HepG2 (cell line): Measurements from ENCODE around the gene PCIF1. TPM values are rescaled to one million over a fixed set of nuclear protein-coding genes. Genes with fewer than 3 reads are reported as not detected.

Experiments
- ATRX ChIP-seq: sonication (generic); formaldehyde crosslinking; IDR thresholded peaks from 2 replicates; pipeline ENCODE4 v1.4.0; 2020; ENCODE audit warnings: missing genetic modification reagents, borderline replicate concordance
- DMAP1 ChIP-seq: IDR thresholded peaks from 2 replicates; pipeline ENCODE4 v1.6.1; 2016
- KDM2A ChIP-seq: sonication (generic); formaldehyde crosslinking; IDR thresholded peaks from 2 replicates; pipeline ENCODE4 v1.4.0; 2020; ENCODE audit warnings: low read depth, missing genetic modification reagents, borderline replicate concordance
- KDM5B ChIP-seq: sonication (generic); formaldehyde crosslinking; IDR thresholded peaks from 2 replicates; pipeline ENCODE4 v1.4.0; 2020; ENCODE audit warnings: missing genetic modification reagents, mild to moderate bottlenecking, borderline replicate concordance
- PAX8 ChIP-seq: sonication (generic); formaldehyde crosslinking; IDR thresholded peaks from 2 replicates; pipeline ENCODE4 v1.8.0; 2022; ENCODE audit warnings: mild to moderate bottlenecking, missing genetic modification reagents, borderline replicate concordance
- PITX1 ChIP-seq: sonication (generic); formaldehyde crosslinking; IDR thresholded peaks from 2 replicates; pipeline ENCODE4 v1.5.1; 2020; ENCODE audit warnings: mild to moderate bottlenecking, missing genetic modification reagents
- ZFP36 ChIP-seq: fragments of 150-350 bp; IDR thresholded peaks from 2 replicates; pipeline ENCODE4 v1.6.1; 2018; ENCODE audit warnings: borderline replicate concordance, low read length, low read depth; ENCODE audit not compliant: partially characterized antibody
- ZFP90 ChIP-seq: sonication (generic); formaldehyde crosslinking; IDR thresholded peaks from 2 replicates; pipeline ENCODE4 v1.8.0; 2022; ENCODE audit warnings: missing genetic modification reagents, mild to moderate bottlenecking, inconsistent platforms, borderline replicate concordance
- ZNF264 ChIP-seq: sonication (generic); formaldehyde crosslinking; IDR thresholded peaks from 2 replicates; pipeline ENCODE4 v1.4.0; 2020; ENCODE audit warnings: missing genetic modification reagents
- ZNF329 ChIP-seq: sonication (generic); formaldehyde crosslinking; IDR thresholded peaks from 2 replicates; pipeline ENCODE4 v1.9.0; 2021; ENCODE audit warnings: low read depth, mild to moderate bottlenecking, missing genetic modification reagents
- ZNF484 ChIP-seq: sonication (generic); formaldehyde crosslinking; IDR thresholded peaks from 2 replicates; pipeline ENCODE4 v1.5.1; 2020; ENCODE audit warnings: mild to moderate bottlenecking, low read depth, missing genetic modification reagents, borderline replicate concordance
- polyA plus RNA-seq, 8 experiments: library from polyadenylated mRNA; depleted of rRNA in 3 of 8; stranded (reverse) in 7 of 8; unstranded in 1 of 8; fragments of >200 nt; fragmentation: Illumina TruSeq in 4 of 8; extraction: Trizol in 4 of 8; gene quantifications; 2 replicates each; pipeline versions ENCODE4 v1.2.1 to v1.2.3, GENCODE V29; 2011 to 2016; ENCODE audit warnings: low read depth in 4 of 8, missing spikeins in 1 of 8, mixed read lengths in 1 of 8; ENCODE audit not compliant: insufficient read depth in 1 of 8
- total RNA-seq, 5 experiments: library from RNA; depleted of rRNA; stranded (reverse); fragments of >200 nt; fragmentation: Illumina TruSeq; extraction: Trizol; gene quantifications; 2 replicates each; pipeline ENCODE4 v1.2.3, GENCODE V29; 2016; ENCODE audit warnings: low read depth in 1 of 5
- TF ChIP-seq, protein P1 (sequence below): sonication (generic); formaldehyde crosslinking; IDR thresholded peaks from 2 replicates; pipeline ENCODE4 v1.4.0; 2020; ENCODE audit warnings: missing genetic modification reagents, mild to moderate bottlenecking, borderline replicate concordance
- TF ChIP-seq, protein P2 (sequence below): sonication (generic); formaldehyde crosslinking; IDR thresholded peaks from 2 replicates; pipeline ENCODE4 v1.4.0; 2020; ENCODE audit warnings: missing genetic modification reagents, borderline replicate concordance
- TF ChIP-seq, protein P3 (sequence below), 2 experiments: sonication (generic) in 1 of 2; formaldehyde crosslinking in 1 of 2; IDR thresholded peaks; 2 replicates each; pipeline versions ENCODE4 v1.6.1 to v1.9.0; 2014 to 2022; ENCODE audit warnings: antibody characterized with exemption in 1 of 2, borderline replicate concordance in 1 of 2, inconsistent platforms in 1 of 2, low read depth in 1 of 2, missing genetic modification reagents in 1 of 2

PCIF1 gene
- total and polyA plus RNA-seq, 2 of the 13 experiments (the other 11 are each of a cell fraction or from before 2014, with no cell fraction given) = 20.9 to 24.4 TPM

DNA sequence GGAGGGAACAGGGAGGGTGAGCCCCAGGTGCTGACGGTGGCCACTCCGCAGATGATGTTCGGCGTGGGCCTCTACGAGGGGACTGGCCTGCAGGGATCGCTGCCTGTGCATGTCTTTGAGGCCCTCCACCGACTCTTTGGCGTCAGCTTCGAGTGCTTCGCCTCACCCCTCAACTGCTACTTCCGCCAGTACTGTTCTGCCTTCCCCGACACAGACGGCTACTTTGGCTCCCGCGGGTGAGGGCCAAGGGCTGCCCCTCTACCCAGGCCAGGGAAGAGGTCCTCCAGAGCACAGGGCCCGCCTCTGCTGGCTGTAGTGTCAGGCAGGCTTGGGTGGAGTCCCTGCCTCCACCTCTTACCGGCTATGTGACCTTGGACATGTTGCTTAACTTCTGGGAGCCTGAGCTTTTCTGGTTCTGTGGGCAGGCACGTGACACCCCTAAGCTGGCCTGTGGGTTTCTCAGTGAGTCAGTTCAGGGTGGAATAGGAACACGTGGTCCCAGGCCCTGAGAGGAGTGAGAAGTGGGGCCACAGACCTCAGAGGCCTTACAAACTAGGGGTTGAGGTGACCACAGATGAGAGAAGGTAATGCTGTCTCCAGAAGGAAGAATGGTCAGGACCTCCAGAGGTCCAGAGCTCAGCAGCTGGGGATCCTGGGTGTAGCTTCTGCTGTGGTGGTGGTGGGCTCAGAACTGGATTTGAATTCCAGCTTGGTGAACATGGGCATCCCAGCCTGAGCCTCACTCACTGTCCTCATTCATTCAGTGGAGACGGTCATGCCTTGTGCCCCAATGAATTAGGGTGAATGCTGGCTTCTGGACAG is 11.9 kb downstream of the PCIF1 start (continued):
- TF ChIP-seq, protein P1, sequence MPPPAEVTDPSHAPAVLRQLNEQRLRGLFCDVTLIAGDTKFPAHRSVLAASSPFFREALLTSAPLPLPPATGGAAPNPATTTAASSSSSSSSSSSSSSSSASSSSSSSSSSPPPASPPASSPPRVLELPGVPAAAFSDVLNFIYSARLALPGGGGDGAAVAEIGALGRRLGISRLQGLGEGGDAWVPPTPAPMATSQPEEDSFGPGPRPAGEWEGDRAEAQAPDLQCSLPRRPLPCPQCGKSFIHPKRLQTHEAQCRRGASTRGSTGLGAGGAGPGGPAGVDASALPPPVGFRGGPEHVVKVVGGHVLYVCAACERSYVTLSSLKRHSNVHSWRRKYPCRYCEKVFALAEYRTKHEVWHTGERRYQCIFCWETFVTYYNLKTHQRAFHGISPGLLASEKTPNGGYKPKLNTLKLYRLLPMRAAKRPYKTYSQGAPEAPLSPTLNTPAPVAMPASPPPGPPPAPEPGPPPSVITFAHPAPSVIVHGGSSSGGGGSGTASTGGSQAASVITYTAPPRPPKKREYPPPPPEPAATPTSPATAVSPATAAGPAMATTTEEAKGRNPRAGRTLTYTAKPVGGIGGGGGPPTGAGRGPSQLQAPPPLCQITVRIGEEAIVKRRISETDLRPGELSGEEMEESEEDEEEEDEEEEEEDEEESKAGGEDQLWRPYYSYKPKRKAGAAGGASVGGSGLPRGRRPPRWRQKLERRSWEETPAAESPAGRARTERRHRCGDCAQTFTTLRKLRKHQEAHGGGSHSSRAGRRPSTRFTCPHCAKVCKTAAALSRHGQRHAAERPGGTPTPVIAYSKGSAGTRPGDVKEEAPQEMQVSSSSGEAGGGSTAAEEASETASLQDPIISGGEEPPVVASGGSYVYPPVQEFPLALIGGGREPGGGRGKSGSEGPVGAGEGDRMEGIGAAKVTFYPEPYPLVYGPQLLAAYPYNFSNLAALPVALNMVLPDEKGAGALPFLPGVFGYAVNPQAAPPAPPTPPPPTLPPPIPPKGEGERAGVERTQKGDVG (CRISPR knock-in tag) = peak; percentile 60; the same call in 1 of the 2 replicates
- peak; percentile 90 for TF ChIP-seq KDM5B (CRISPR knock-in tag)
- TF ChIP-seq, protein P2, sequence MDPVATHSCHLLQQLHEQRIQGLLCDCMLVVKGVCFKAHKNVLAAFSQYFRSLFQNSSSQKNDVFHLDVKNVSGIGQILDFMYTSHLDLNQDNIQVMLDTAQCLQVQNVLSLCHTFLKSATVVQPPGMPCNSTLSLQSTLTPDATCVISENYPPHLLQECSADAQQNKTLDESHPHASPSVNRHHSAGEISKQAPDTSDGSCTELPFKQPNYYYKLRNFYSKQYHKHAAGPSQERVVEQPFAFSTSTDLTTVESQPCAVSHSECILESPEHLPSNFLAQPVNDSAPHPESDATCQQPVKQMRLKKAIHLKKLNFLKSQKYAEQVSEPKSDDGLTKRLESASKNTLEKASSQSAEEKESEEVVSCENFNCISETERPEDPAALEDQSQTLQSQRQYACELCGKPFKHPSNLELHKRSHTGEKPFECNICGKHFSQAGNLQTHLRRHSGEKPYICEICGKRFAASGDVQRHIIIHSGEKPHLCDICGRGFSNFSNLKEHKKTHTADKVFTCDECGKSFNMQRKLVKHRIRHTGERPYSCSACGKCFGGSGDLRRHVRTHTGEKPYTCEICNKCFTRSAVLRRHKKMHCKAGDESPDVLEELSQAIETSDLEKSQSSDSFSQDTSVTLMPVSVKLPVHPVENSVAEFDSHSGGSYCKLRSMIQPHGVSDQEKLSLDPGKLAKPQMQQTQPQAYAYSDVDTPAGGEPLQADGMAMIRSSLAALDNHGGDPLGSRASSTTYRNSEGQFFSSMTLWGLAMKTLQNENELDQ (CRISPR knock-in tag) = no peak
- peak; percentile 91 for TF ChIP-seq KDM2A
- peak; percentile 52; the same call in 1 of the 2 replicates for TF ChIP-seq ZNF329 (CRISPR knock-in tag)
- no peak for TF ChIP-seq ZNF484 (CRISPR knock-in tag)
- no peak for TF ChIP-seq PAX8 (CRISPR knock-in tag)
- peak; percentile 97 for TF ChIP-seq DMAP1 (CRISPR knock-in tag)
- TF ChIP-seq ZFP36 = no peak
- TF ChIP-seq ATRX (CRISPR knock-in tag) = no peak; the same call in 1 of the 2 replicates
- TF ChIP-seq ZNF264 (CRISPR knock-in tag) = peak; percentile 91
- TF ChIP-seq PITX1 (CRISPR knock-in tag) = peak; percentile 51
- TF ChIP-seq, protein P3, sequence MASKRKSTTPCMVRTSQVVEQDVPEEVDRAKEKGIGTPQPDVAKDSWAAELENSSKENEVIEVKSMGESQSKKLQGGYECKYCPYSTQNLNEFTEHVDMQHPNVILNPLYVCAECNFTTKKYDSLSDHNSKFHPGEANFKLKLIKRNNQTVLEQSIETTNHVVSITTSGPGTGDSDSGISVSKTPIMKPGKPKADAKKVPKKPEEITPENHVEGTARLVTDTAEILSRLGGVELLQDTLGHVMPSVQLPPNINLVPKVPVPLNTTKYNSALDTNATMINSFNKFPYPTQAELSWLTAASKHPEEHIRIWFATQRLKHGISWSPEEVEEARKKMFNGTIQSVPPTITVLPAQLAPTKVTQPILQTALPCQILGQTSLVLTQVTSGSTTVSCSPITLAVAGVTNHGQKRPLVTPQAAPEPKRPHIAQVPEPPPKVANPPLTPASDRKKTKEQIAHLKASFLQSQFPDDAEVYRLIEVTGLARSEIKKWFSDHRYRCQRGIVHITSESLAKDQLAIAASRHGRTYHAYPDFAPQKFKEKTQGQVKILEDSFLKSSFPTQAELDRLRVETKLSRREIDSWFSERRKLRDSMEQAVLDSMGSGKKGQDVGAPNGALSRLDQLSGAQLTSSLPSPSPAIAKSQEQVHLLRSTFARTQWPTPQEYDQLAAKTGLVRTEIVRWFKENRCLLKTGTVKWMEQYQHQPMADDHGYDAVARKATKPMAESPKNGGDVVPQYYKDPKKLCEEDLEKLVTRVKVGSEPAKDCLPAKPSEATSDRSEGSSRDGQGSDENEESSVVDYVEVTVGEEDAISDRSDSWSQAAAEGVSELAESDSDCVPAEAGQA (IDR thresholded peaks at IDR 0.05; ENCODE audit: low read depth) = peak; percentile 74; the same call in 1 of the 2 replicates
- TF ChIP-seq, protein P3 (CRISPR knock-in tag; IDR thresholded peaks at IDR 0.05; ENCODE audit: borderline replicate concordance) = no peak
- peak; percentile 88; the same call in 1 of the 2 replicates for TF ChIP-seq ZFP90 (CRISPR knock-in tag)
